Loucy (cell line): ENCODE data around the gene SLC5A2.

Source experiments
- H2AFZ ChIP-seq: fragments of 200-600 bp; sonication (generic); 2 replicates; pipeline ENCODE4 v1.6.0; 2016; ENCODE audit warnings: antibody characterized with exemption, mild to moderate bottlenecking, low read length, moderate library complexity
- H3F3A ChIP-seq: fragments of 200-600 bp; 2 replicates; pipeline ENCODE4 v1.6.0; 2016; ENCODE audit warnings: antibody characterized with exemption, low read depth, mild to moderate bottlenecking
- H3K27me3 ChIP-seq: fragments of 200-600 bp; sonication (generic); 2 replicates; pipeline ENCODE4 v1.6.1; 2014; ENCODE audit warnings: low read length, mild to moderate bottlenecking; ENCODE audit not compliant: insufficient read depth, poor library complexity, severe bottlenecking
- H3K36me3 ChIP-seq: fragments of 200-600 bp; sonication (generic); 2 replicates; pipeline ENCODE4 v1.6.1; 2016; ENCODE audit warnings: low read length; ENCODE audit not compliant: insufficient read depth
- H3K4me1 ChIP-seq: fragments of 200-600 bp; sonication (generic); 2 replicates; pipeline ENCODE4 v1.5.1; 2014; ENCODE audit warnings: low read length, mild to moderate bottlenecking; ENCODE audit not compliant: insufficient read depth, poor library complexity, severe bottlenecking
- H3K4me2 ChIP-seq: fragments of 200-600 bp; sonication (generic); 2 replicates; pipeline ENCODE4 v1.6.0; 2014; ENCODE audit warnings: antibody characterized with exemption, low read length, low read depth, mild to moderate bottlenecking; ENCODE audit not compliant: poor library complexity, severe bottlenecking
- H3K4me3 ChIP-seq: fragments of 200-600 bp; sonication (generic); 2 replicates; pipeline ENCODE4 v1.5.1; 2014; ENCODE audit warnings: low read length, mild to moderate bottlenecking, mixed read lengths; ENCODE audit not compliant: poor library complexity, severe bottlenecking
- H3K79me2 ChIP-seq: fragments of 200-600 bp; sonication (generic); 2 replicates; pipeline ENCODE4 v1.6.1; 2014; ENCODE audit warnings: low read length; ENCODE audit not compliant: insufficient read depth
- H3K9ac ChIP-seq: fragments of 200-600 bp; sonication (generic); 2 replicates; pipeline ENCODE4 v1.6.0; 2014; ENCODE audit warnings: mild to moderate bottlenecking, low read depth, low read length, moderate library complexity; ENCODE audit not compliant: poor library complexity, severe bottlenecking
- H3K9me2 ChIP-seq: fragments of 200-600 bp; sonication (generic); replicated peaks from 2 replicates; pipeline ENCODE4 v1.6.1; 2016; ENCODE audit warnings: low read depth, low read length, mixed read lengths
- H3K9me3 ChIP-seq: fragments of 200-600 bp; sonication (generic); 2 replicates; pipeline ENCODE4 v1.6.1; 2014; ENCODE audit warnings: mild to moderate bottlenecking, antibody characterized with exemption, low read length, low read depth; ENCODE audit not compliant: insufficient read depth
- H4K20me1 ChIP-seq: fragments of 200-600 bp; sonication (generic); 2 replicates; pipeline ENCODE4 v1.6.0; 2014; ENCODE audit warnings: antibody characterized with exemption, low read length, mild to moderate bottlenecking; ENCODE audit not compliant: insufficient read depth, poor library complexity, severe bottlenecking
- EZH2phosphoT487 ChIP-seq: fragments of 200-600 bp; IDR thresholded peaks from 2 replicates; pipeline ENCODE4 v1.6.1; 2018; ENCODE audit warnings: antibody characterized with exemption, mild to moderate bottlenecking, moderate library complexity, borderline replicate concordance
- TF ChIP-seq, protein P1 (sequence below): fragments of 200-600 bp; sonication (generic); conservative IDR thresholded peaks from 2 replicates; pipeline ENCODE4 v1.5.1; 2014; ENCODE audit warnings: mild to moderate bottlenecking, antibody characterized with exemption, low read length

The SLC5A2 gene

DNA sequence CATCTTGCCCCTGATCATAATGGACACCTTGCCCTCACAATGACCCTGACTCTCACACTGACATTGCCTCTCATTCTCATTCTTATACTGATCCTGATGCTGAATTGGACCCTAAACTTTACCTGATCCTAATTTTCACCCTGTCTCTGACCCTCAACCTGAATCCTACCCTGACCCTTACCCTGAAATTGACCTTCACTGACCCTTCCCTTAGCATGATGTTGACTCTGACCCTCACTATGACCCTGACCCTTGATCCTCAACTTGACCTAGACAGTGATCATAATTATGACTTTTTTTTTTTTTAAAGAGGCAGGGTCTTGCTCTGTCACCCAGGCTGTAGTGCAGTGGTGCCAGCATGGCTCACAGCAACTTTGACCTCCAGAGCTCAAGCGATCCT is 48.2 kb downstream of the SLC5A2 start:
- Histone ChIP-seq H3K9me3 (no peaks in the 10 kb centered on the region), H3K4me3 (no peak overlapping the region), H3K27me3 (no peaks in the 10 kb centered on the region), H4K20me1 (no peaks in the 10 kb centered on the region), H3K4me2 (no peak overlapping the region), H3K36me3 (no peaks in the 10 kb centered on the region), H3K9me2 (no peaks in the 10 kb centered on the region), H3F3A (peaks cover 3% of the 10 kb centered on the region), H3K9ac (no peak overlapping the region), H2AFZ (no peak overlapping the region), H3K79me2 (no peaks in the 10 kb centered on the region), H3K4me1 (peaks cover 44% of the 10 kb centered on the region)
- no peak for TF ChIP-seq EZH2phosphoT487
- TF ChIP-seq, protein P1, sequence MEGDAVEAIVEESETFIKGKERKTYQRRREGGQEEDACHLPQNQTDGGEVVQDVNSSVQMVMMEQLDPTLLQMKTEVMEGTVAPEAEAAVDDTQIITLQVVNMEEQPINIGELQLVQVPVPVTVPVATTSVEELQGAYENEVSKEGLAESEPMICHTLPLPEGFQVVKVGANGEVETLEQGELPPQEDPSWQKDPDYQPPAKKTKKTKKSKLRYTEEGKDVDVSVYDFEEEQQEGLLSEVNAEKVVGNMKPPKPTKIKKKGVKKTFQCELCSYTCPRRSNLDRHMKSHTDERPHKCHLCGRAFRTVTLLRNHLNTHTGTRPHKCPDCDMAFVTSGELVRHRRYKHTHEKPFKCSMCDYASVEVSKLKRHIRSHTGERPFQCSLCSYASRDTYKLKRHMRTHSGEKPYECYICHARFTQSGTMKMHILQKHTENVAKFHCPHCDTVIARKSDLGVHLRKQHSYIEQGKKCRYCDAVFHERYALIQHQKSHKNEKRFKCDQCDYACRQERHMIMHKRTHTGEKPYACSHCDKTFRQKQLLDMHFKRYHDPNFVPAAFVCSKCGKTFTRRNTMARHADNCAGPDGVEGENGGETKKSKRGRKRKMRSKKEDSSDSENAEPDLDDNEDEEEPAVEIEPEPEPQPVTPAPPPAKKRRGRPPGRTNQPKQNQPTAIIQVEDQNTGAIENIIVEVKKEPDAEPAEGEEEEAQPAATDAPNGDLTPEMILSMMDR: no peak

DNA sequence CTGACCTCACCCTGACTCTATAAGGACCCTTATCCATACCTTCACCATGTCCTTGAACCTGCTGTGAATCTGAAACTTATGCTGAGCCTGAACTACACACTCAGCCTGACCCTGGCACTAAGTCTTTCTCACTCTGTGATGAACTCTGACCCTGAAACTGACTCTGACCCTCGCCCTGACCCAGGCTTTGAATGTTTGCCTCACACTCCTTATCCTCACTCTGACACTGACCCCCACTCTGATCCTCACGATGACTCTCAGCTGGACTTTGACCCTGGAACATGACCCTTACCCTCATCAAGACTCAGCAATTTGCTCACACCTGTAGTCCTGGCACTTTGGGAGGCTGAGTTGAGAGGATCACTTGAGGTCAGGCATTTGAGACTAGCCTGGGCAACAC is 49.2 kb downstream of the SLC5A2 start:
- TF ChIP-seq, protein P1: no peak
- no peak overlapping the region for H3K4me2 ChIP-seq
- H3K27me3 ChIP-seq: no peaks in the 10 kb centered on the region
- no peak overlapping the region for H2AFZ ChIP-seq
- peaks cover 45% of the 10 kb centered on the region for H3K4me1 ChIP-seq
- no peak overlapping the region for H3K4me3 ChIP-seq
- H4K20me1 ChIP-seq: no peaks in the 10 kb centered on the region
- H3K9ac ChIP-seq: no peak overlapping the region
- peaks cover 8% of the 10 kb centered on the region for H3F3A ChIP-seq
- H3K36me3 ChIP-seq: no peaks in the 10 kb centered on the region
- no peaks in the 10 kb centered on the region for H3K9me3 ChIP-seq
- H3K9me2 ChIP-seq: no peaks in the 10 kb centered on the region
- no peaks in the 10 kb centered on the region for H3K79me2 ChIP-seq

DNA sequence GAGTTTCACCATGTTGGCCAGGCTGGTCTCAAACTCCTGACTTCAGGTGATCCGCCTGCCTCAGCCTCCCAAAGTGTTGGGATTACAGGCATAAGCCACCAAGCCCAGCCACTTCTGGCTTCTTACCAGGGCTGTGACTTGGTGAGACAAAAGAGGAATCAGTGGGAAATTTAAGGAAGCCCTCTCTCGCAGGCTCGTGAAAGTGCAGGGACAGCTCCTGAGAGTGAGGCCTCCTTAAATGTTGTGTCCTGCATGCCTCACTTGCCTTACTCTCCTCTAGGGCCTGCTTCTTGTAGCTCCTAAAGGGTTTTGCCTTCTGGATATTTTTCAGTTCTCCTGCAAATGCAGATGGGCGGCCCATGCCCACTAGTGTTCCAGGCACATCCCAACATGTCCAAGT is 50.0 kb downstream of the SLC5A2 start:
- Histone ChIP-seq H3K36me3 (no peaks in the 10 kb centered on the region), H3K79me2 (no peaks in the 10 kb centered on the region), H3K9me2 (no peaks in the 10 kb centered on the region), H3K4me1 (peaks cover 44% of the 10 kb centered on the region), H3K9me3 (no peaks in the 10 kb centered on the region), H3K4me2 (no peak overlapping the region), H4K20me1 (no peaks in the 10 kb centered on the region), H3K27me3 (no peaks in the 10 kb centered on the region), H3K9ac (no peak overlapping the region), H2AFZ (no peak overlapping the region), H3F3A (peaks cover 8% of the 10 kb centered on the region), H3K4me3 (no peak overlapping the region)
- TF ChIP-seq EZH2phosphoT487: no peak
- TF ChIP-seq, protein P1: no peak
